ENCODE data around the gene NALF2.

- TF ChIP-seq CTCF (IDR thresholded peaks at IDR 0.05): no peak
- no peak for TF ChIP-seq POLR2A (IDR thresholded peaks at IDR 0.05)
Measured at GRCh38 chrX:69522052-69522451, 17.9 kb downstream of the NALF2 start.

Data from uterus (tissue), 2 donors.